OCI-LY3 (cell line): Measurements from ENCODE around the gene SLC4A7.

Experiments
- CTCF ChIP-seq: fragments of 200-600, 300-600 bp; sonication (generic); IDR thresholded peaks from 2 replicates; pipeline ENCODE4 v1.5.1; 2014; ENCODE audit warnings: antibody characterized with exemption, low read length, low read depth
- EZH2phosphoT487 ChIP-seq: fragments of 200-600 bp; shearing (Covaris generic); IDR thresholded peaks from 2 replicates; pipeline ENCODE4 v1.6.1; 2018; ENCODE audit warnings: antibody characterized with exemption, mixed run types, low read depth

GRCh38 chr3:27501759-27502158 is 17.6 kb upstream of the SLC4A7 start:
- no peak for TF ChIP-seq CTCF
- no peak for TF ChIP-seq EZH2phosphoT487
